Bronchial epithelial cell (primary cell): Measurements from ENCODE around the gene TSGA10IP. TPM values are rescaled to one million over a fixed set of nuclear protein-coding genes. Genes with fewer than 3 reads are reported as not detected.

Experiments
- DNase-seq: peaks from one replicate; pipeline ENCODE4 v3.0.0-alpha.2; 2010; ENCODE audit warnings: low read depth
- FAIRE-seq: peaks from 2 replicates; lab custom pipeline; 2011; peaks lifted over from hg19 to GRCh38; lab: Jason Lieb, UNC
- H3K27me3 ChIP-seq: 2 replicates; pipeline ENCODE4 v1.5.1; 2011; ENCODE audit warnings: low read length; ENCODE audit not compliant: control insufficient read depth, insufficient read depth
- H3K36me3 ChIP-seq: 2 replicates; pipeline ENCODE4 v1.5.1; 2011; ENCODE audit warnings: low read length; ENCODE audit not compliant: control insufficient read depth, insufficient read depth
- H3K4me3 ChIP-seq: 2 replicates; pipeline ENCODE4 v1.5.1; 2011; ENCODE audit warnings: mild to moderate bottlenecking, low read depth, low read length, control low read depth
- CTCF ChIP-seq: IDR thresholded peaks from 2 replicates; pipeline ENCODE4 v1.5.1; 2011; ENCODE audit warnings: mild to moderate bottlenecking, moderate library complexity, low read length, control low read depth, inconsistent platforms; ENCODE audit not compliant: insufficient read depth, severe bottlenecking
- total RNA-seq: library from RNA; depleted of rRNA; stranded (reverse); fragments of >200 nt; gene quantifications from 2 replicates; pipeline ENCODE4 v1.2.1, GENCODE V29; 2014

TSGA10IP gene
- total RNA-seq, 1 donor from 2014 or later, result not detected

DNA sequence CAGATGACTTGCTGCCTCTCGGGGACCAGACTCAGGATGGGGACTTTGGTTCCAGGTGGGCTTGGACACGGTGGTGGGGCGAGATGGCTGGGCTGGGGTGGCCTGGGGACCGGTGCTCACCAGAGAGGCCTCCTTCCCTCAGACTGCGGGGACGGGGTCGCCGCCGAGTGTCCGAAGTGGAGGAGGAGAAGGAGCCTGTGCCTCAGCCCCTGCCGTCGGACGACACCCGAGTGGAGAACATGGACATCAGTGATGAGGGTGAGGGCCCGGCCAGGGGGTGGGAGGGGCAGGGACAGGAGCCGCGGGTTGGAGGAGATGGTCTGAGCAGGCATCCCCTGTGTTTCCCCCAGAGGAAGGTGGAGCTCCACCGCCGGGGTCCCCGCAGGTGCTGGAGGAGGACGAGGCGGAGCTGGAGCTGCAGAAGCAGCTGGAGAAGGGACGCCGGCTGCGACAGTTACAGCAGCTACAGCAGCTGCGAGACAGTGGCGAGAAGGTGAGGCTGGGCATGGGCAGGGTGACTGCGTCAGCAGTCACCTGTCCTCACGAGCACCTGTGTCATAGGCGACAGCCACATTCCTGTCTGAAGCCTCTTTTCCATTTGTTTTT, 22.2 kb downstream of the TSGA10IP start:
- H3K4me3 ChIP-seq, result no peak overlapping the region
- TF ChIP-seq CTCF, result no peak
- no peaks in the 10 kb centered on the region for H3K27me3 ChIP-seq
- DNase-seq, result no peak
- no peak for FAIRE-seq
- H3K36me3 ChIP-seq, result peaks cover 35% of the 10 kb centered on the region

DNA sequence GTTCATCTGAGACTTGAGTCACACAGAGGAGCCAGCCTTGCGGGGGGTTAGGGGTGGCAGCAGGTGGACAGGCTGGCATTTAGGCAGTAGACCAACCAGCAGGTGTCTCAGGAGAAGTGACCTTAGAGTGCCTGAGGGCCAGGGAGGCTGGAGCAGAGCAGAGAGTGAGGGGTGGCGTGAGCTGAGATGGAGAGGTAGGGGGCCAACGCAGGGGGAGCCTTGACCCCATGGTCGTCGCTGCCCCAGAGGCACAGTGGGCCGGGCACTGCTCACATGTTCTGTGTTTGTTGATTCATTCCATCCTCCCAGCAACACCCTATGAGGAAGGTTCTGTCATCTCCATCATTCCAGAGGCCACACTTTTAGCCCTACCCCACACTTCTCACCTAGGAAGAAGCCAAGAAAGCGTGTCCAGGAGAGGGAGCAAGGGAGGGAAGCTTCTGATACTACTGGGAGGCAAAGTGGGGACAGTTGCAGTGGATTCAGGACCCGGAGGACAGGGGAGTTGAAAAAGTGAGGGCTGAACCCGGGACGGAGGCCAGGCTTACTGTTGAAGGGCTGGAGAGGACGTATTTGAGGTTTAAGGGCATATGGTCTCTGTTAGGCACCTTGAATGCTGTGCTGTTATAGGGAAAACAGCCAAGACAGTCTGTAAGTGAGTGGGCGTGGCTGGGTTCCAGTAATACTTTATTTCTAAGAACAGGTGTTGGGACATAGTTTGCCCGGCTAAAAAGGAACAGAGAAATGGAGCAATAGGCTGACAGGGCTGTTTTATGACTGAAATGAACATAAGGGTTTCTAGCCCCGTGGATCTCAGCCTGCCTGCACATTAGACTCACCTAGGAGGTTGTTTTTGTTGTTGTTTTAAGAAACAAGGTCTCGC, 23.6 kb downstream of the TSGA10IP start:
- Histone ChIP-seq H3K36me3 (peaks cover 33% of the 10 kb centered on the region), H3K27me3 (no peaks in the 10 kb centered on the region)
- FAIRE-seq, result peak; percentile 47

DNA sequence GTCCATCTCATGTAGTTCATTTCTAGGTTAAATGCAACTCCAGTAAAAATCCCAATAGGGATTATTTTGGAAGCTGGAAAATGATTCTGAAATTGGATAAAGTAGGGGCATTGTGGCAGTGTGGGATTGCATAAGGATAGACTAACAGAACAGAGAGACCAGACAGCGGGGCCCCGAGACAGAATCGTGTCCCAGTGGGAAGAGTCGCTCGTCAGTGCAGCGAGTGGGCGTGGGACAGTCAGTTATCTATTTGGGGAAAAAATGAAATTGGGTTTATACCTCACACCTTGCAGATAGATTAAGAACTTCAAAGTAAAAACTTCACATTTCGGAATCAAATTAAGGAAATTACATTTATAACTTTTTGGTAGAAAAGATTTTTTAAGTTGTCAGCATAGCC, 26.8 kb downstream of the TSGA10IP start:
- H3K27me3 ChIP-seq, result no peaks in the 10 kb centered on the region
- FAIRE-seq (no peak), DNase-seq (no peak)
- TF ChIP-seq CTCF, result no peak
- H3K4me3 ChIP-seq, result no peak overlapping the region
- H3K36me3 ChIP-seq, result peaks cover 16% of the 10 kb centered on the region

More for the DNA sequence above, 23.6 kb downstream of the TSGA10IP start:
- TF ChIP-seq CTCF, result no peak
- H3K4me3 ChIP-seq, result no peak overlapping the region
- no peak for DNase-seq

DNA sequence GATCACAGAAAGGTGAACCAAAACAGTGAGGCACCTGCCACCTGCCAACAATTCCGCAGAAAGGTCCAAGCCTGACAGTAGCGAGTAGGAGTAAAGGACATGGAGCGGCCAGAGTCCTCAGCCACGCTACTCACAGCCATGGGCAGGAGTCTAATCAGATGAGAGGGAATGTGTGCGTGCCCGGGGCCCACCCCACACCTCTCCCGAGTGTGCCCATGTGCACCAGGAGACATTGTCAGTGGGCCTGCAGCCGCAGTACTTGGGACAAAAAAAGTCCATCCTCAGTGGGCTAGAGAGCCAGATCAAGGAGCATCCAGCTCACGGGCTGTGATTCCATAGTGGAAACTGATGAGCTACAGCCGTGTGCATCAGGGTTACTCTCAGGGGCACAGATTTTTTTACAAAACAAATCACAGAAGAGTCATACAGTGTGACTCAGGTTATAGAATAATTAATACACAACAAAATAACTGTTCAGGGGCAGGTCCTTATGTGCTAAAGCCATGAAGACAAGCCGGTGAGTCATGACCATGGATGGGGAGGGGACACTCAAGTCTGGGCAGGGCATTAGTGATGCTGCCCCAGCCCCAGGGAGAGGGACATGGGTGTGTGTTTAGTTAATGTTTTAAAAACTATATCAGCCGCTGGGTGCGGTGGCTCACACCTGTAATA, 28.3 kb downstream of the TSGA10IP start:
- DNase-seq, result peak; percentile 99
- TF ChIP-seq CTCF, result no peak
- no peak overlapping the region for H3K4me3 ChIP-seq
- peaks cover 18% of the 10 kb centered on the region for H3K36me3 ChIP-seq
- no peak for FAIRE-seq
- H3K27me3 ChIP-seq, result no peaks in the 10 kb centered on the region

GRCh38 chr11:65975771-65976170, 30.5 kb downstream of the TSGA10IP start:
- DNase-seq (no peak), FAIRE-seq (peak; percentile 23)
- no peak overlapping the region for H3K4me3 ChIP-seq
- no peaks in the 10 kb centered on the region for H3K27me3 ChIP-seq
- peaks cover 15% of the 10 kb centered on the region for H3K36me3 ChIP-seq
- no peak for TF ChIP-seq CTCF
